Prostate gland (tissue), 2 donors: Measurements from ENCODE around the gene KHDRBS1.
"Not testable (repeated sequence)": the region's sequence is repeated elsewhere in the genome, so short reads cannot be mapped to it uniquely, and the experiment has no call there.

Experiments used
- POLR2AphosphoS5 ChIP-seq: sonication (generic); formaldehyde crosslinking; IDR thresholded peaks from one replicate; pipeline ENCODE4 v1.6.1; 2017; ENCODE audit warnings: antibody characterized with exemption
- TF ChIP-seq, protein P1 (sequence below), 4 experiments: fragments of 200-600 bp in 2 of 4; fragments of 450-650 bp in 2 of 4; sonication (generic) in 2 of 4; IDR thresholded peaks; 1 replicate in 3 of 4; 2 replicates in 1 of 4; pipeline ENCODE4 v1.5.1; 2016 to 2019; ENCODE audit warnings: antibody characterized with exemption in 4 of 4, mild to moderate bottlenecking in 2 of 4, moderate library complexity in 2 of 4

DNA sequence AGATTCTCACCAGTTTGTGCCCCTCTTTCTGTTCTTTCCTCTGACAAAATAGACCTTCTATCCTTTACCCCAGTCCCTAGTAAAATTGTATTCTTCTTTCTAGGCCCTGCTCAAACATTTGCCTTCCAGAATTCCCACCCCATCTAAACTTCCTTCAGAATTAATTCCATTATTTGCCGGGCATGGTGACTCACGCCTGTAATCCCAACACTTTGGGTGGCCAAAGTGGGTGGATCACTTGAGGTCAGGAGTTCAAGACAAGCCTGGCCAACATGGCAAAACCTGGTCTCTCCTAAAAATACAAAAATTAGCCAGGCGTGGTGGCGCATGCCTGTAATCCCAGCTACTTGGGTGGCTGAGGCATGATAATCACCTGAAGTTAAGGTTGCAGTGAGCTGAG is 11.4 kb upstream of the KHDRBS1 start:
- TF ChIP-seq, protein P1, sequence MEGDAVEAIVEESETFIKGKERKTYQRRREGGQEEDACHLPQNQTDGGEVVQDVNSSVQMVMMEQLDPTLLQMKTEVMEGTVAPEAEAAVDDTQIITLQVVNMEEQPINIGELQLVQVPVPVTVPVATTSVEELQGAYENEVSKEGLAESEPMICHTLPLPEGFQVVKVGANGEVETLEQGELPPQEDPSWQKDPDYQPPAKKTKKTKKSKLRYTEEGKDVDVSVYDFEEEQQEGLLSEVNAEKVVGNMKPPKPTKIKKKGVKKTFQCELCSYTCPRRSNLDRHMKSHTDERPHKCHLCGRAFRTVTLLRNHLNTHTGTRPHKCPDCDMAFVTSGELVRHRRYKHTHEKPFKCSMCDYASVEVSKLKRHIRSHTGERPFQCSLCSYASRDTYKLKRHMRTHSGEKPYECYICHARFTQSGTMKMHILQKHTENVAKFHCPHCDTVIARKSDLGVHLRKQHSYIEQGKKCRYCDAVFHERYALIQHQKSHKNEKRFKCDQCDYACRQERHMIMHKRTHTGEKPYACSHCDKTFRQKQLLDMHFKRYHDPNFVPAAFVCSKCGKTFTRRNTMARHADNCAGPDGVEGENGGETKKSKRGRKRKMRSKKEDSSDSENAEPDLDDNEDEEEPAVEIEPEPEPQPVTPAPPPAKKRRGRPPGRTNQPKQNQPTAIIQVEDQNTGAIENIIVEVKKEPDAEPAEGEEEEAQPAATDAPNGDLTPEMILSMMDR (IDR thresholded peaks at IDR 0.05) = not testable (repeated sequence)
- TF ChIP-seq POLR2AphosphoS5 = not testable (repeated sequence)
